CD4-positive, alpha-beta memory T cell (primary cell): ENCODE data around the gene SDHA. TPM values are rescaled to one million over a fixed set of nuclear protein-coding genes. Genes with fewer than 3 reads are reported as not detected.
"Not testable (repeated sequence)": the region's sequence is repeated elsewhere in the genome, so short reads cannot be mapped to it uniquely, and the experiment has no call there.

Source experiments
- CTCF ChIA-PET: fragments of 350-600 bp; sonication (Branson Sonifier 250); formaldehyde crosslinking; loops from one replicate; lab custom pipeline; 2021; ENCODE audit warnings: inconsistent platforms; ENCODE audit not compliant: partially characterized antibody; lab: Charles Lee
- POLR2A ChIA-PET: fragments of 350-600 bp; sonication (Branson Sonifier 250); formaldehyde crosslinking; loops from one replicate; lab custom pipeline; 2021; ENCODE audit not compliant: partially characterized antibody; lab: Charles Lee
- DNase-seq, 5 donors: peaks; one replicate each; pipeline versions ENCODE4 v3.0.0 to v3.0.0-alpha.2; 2020 to 2022; ENCODE audit warnings: mixed read lengths in 1 of 5
- H3K27ac ChIP-seq: one replicate; pipeline ENCODE4 v1.7.0; 2013; ENCODE audit warnings: low read depth, low read length
- H3K27me3 ChIP-seq: 2 replicates; pipeline ENCODE4 v1.7.0; 2013; ENCODE audit warnings: mild to moderate bottlenecking, low read length, moderate library complexity; ENCODE audit not compliant: insufficient read depth
- H3K36me3 ChIP-seq: 2 replicates; pipeline ENCODE4 v1.7.0; 2013; ENCODE audit warnings: mild to moderate bottlenecking, low read length, moderate library complexity; ENCODE audit not compliant: insufficient read depth
- H3K4me1 ChIP-seq: 2 replicates; pipeline ENCODE4 v1.7.0; 2013; ENCODE audit warnings: mild to moderate bottlenecking, low read length, moderate library complexity; ENCODE audit not compliant: insufficient read depth
- H3K4me3 ChIP-seq, 2 donors: one replicate each; pipeline ENCODE4 v1.7.0; 2013; ENCODE audit warnings: low read length in 2 of 2, mild to moderate bottlenecking in 1 of 2
- H3K9me3 ChIP-seq, 2 donors: one replicate each; pipeline ENCODE4 v1.7.0; 2013; ENCODE audit warnings: low read length in 2 of 2, control low read depth in 1 of 2; ENCODE audit not compliant: control insufficient read depth in 1 of 2
- H3K27ac Mint-ChIP-seq, 7 donors: one replicate each; pipeline ENCODE4 v1.8.0; 2020 to 2021; ENCODE audit warnings: mixed read lengths in 7 of 7, mild to moderate bottlenecking in 6 of 7, inconsistent platforms in 3 of 7, moderate library complexity in 3 of 7
- H3K27me3 Mint-ChIP-seq, 2 donors: one replicate each; pipeline ENCODE4 v1.8.0; 2020 to 2021; ENCODE audit warnings: mixed read lengths in 2 of 2
- H3K36me3 Mint-ChIP-seq, 2 donors: one replicate each; pipeline ENCODE4 v1.8.0; 2020 to 2021; ENCODE audit warnings: mixed read lengths in 2 of 2, inconsistent platforms in 1 of 2, mild to moderate bottlenecking in 1 of 2
- H3K4me1 Mint-ChIP-seq, 4 donors: one replicate each; pipeline ENCODE4 v1.8.0; 2020 to 2021; ENCODE audit warnings: mixed read lengths in 4 of 4, mild to moderate bottlenecking in 1 of 4
- H3K4me3 Mint-ChIP-seq, 8 donors: one replicate each; pipeline ENCODE4 v1.8.0; 2020 to 2021; ENCODE audit warnings: mixed read lengths in 8 of 8, mild to moderate bottlenecking in 7 of 8, moderate library complexity in 6 of 8, inconsistent platforms in 3 of 8
- H3K9me3 Mint-ChIP-seq, 8 donors: one replicate each; pipeline ENCODE4 v1.8.0; 2020 to 2021; ENCODE audit warnings: mixed read lengths in 8 of 8, mild to moderate bottlenecking in 5 of 8, inconsistent platforms in 3 of 8, moderate library complexity in 1 of 8
- intact Hi-C: fragments of 100-400 bp; cut with micrococcal nuclease; formaldehyde crosslinking; loops from one replicate; pipeline ENCODE4 v1.15.1; 2023
- polyA plus RNA-seq, 2 donors: library from polyadenylated mRNA; unstranded; fragments of 300-500 nt; fragmentation: Illumina TruSeq; gene quantifications; one replicate each; pipeline ENCODE4 v1.2.3, GENCODE V29; 2021
- total RNA-seq, 2 experiments: library from RNA; stranded (reverse); gene quantifications; one replicate each; pipeline ENCODE4 v1.2.3, GENCODE V29; 2021

The SDHA gene
- total and polyA plus RNA-seq, 4 experiments from 2014 or later, result 131 to 240 (median 175) TPM

DNA sequence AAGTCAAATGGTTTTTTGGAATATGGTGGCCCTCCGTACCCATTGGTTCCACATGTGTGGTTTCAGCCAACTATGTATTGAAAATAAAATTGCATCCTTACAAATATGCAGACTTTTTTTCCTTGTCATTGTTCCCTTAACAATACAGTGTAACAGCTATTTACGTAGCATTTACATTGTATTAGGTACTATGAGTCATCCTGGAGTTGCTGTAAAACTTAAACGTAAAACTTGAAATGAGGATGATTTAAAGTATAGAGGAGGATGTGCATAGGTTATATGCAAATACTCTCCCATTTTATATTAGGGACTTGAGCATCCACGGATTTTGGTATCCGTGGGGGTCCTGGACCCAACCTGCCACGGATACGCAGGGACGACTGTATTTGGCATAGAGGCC, 16.3 kb downstream of the SDHA start:
- Histone ChIP-seq H3K4me1 (no peaks in the 10 kb centered on the region), H3K4me3 (no peak overlapping the region), H3K27ac (no peak overlapping the region), H3K36me3 (peaks cover 34% of the 10 kb centered on the region), H3K9me3 (no peaks in the 10 kb centered on the region), H3K27me3 (no peaks in the 10 kb centered on the region)
- Mint-ChIP-seq H3K27me3 (no peaks in the 10 kb centered on the region), H3K9me3 (no peaks in the 10 kb centered on the region), H3K36me3 (peaks cover 30 to 69% of the 10 kb centered on the region in 2 donors), H3K27ac (no peak overlapping the region), H3K4me1 (no peaks in the 10 kb centered on the region), H3K4me3 (no peak overlapping the region)
- ChIA-PET CTCF (no interaction called here), POLR2A (interaction anchor here (0.7 kb wide), 1 partner anchor 47 kb away, joined by 3 read pairs; no protein-coding TSS in a partner anchor)
- intact Hi-C loops, result loop anchor here (10.0 kb wide), 1 partner anchor 1360 kb away; no protein-coding TSS in a partner anchor
- DNase-seq, result no peak

DNA sequence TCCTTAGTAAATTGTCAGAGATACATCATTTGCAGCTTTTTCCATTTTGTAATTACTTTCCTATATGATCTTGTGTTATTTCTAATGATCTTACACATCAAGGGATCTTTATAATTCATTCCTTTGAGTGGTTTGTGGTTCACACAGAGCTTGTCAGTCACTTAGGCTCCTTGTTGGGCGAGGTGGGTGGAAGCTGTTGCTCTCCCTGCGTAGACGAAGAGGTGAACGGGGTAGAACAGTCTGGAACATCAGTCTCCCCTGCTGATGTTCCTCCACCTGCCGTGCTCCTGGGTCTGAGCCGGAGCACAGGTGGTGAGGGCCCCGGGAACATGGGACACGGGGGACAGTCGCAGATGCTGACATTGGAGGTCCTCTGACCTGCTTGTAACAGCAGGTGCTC, 17.4 kb downstream of the SDHA start:
- H3K9me3 Mint-ChIP-seq, H3K27ac Mint-ChIP-seq, H3K4me1 Mint-ChIP-seq, H3K27me3 ChIP-seq, DNase-seq, POLR2A ChIA-PET, H3K4me1 ChIP-seq, H3K27me3 Mint-ChIP-seq, H3K4me3 ChIP-seq, CTCF ChIA-PET, H3K4me3 Mint-ChIP-seq, H3K27ac ChIP-seq, H3K9me3 ChIP-seq: not testable (repeated sequence)
- intact Hi-C loops, result loop anchor here (10.0 kb wide), 1 partner anchor 1359 kb away; no protein-coding TSS in a partner anchor
- H3K36me3 ChIP-seq, result peaks cover 28% of the 10 kb centered on the region
- peaks cover 29 to 72% of the 10 kb centered on the region in 2 donors for H3K36me3 Mint-ChIP-seq

- H3K9me3 ChIP-seq, H3K4me3 ChIP-seq, H3K4me1 ChIP-seq, DNase-seq, POLR2A ChIA-PET, CTCF ChIA-PET, H3K27ac ChIP-seq, H3K9me3 Mint-ChIP-seq, H3K27me3 Mint-ChIP-seq, H3K4me3 Mint-ChIP-seq, H3K27me3 ChIP-seq, H3K4me1 Mint-ChIP-seq: not testable (repeated sequence)
- H3K36me3 ChIP-seq, result peaks cover 43% of the 10 kb centered on the region
- intact Hi-C loops, result loop anchor here (10.0 kb wide), 1 partner anchor 1357 kb away; no protein-coding TSS in a partner anchor
- peak overlapping the region in 1 of 7 donors; percentile 70 for H3K27ac Mint-ChIP-seq
- H3K36me3 Mint-ChIP-seq, result peaks cover 44 to 73% of the 10 kb centered on the region in 2 donors
Measured at GRCh38 chr5:237931-238330, 19.8 kb downstream of the SDHA start.

DNA sequence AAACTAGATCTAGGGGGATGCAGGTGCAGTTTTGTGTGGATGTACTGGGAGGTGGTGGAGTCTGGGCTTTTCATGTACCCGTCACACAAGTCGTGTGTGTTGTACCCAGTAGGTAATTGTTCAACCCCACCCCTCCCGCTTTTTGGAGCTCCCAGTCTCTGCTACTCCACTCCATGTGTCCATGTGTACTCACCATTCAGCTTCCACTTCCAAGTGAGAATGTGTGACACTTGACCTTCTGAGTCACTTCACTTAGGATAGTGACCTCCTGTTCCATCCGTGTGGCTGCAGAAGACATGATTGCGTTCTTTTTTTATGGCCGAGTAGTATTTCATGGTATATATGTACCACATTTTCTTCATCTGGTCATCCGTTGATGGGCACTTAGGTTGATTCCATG, 22.4 kb downstream of the SDHA start:
- H3K36me3 Mint-ChIP-seq, result peaks cover 35 to 73% of the 10 kb centered on the region in 2 donors

DNA sequence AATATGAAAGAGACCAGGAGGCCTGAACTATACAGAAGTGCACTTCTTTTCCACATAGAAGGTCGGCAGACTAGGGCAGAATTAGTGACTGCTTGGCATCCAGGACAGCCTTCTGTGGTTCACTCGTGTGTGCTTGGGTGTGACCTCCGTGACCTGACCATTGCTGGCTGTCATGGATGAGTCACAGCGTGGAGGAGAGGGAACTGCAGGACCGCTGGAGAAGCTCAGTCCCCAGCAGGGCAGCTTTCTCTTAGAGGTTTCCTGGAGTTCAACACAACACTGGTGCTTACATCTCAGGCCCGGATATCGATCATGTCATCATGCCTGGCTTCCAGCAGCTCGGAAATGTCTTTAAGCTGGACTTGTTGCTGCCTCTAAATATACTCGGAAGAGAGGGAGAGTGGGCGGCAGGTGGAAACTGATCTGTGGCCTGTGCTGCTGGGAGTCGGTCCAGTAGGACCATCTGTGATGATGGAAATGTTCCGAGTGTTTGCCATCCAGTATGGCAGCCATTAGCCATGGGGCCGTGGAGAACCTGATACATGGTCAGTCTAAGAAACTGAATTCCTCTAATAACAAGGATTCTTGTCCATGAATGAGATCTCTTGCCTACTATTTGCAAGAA, 23.0 kb downstream of the SDHA start:
- CTCF ChIA-PET, H3K27me3 Mint-ChIP-seq, H3K27me3 ChIP-seq, H3K4me3 ChIP-seq, H3K4me3 Mint-ChIP-seq, intact Hi-C loops, DNase-seq, H3K9me3 Mint-ChIP-seq, H3K9me3 ChIP-seq, H3K27ac ChIP-seq, H3K4me1 ChIP-seq, POLR2A ChIA-PET: not testable (repeated sequence)
- H3K36me3 Mint-ChIP-seq, result peaks cover 39 to 74% of the 10 kb centered on the region in 2 donors
- H3K27ac Mint-ChIP-seq, result peak overlapping the region in 4 of 7 donors; percentile 18 to 73 (median 59)
- H3K4me1 Mint-ChIP-seq, result peaks cover 6 to 23% (median 13%) of the 10 kb centered on the region in 4 donors
- H3K36me3 ChIP-seq, result peaks cover 33% of the 10 kb centered on the region

More for the DNA sequence above, 22.4 kb downstream of the SDHA start:
- H3K4me1 Mint-ChIP-seq, result peaks cover 6 to 23% (median 13%) of the 10 kb centered on the region in 4 donors
- intact Hi-C loops, H3K4me3 ChIP-seq, H3K27me3 ChIP-seq, DNase-seq, H3K27ac ChIP-seq, H3K4me1 ChIP-seq, H3K4me3 Mint-ChIP-seq, H3K9me3 Mint-ChIP-seq, CTCF ChIA-PET, POLR2A ChIA-PET, H3K9me3 ChIP-seq, H3K27me3 Mint-ChIP-seq: not testable (repeated sequence)
- peak overlapping the region in 3 of 7 donors; percentile 18 to 62 (median 56) for H3K27ac Mint-ChIP-seq
- peaks cover 33% of the 10 kb centered on the region for H3K36me3 ChIP-seq

GRCh38 chr5:243683-244367, 25.7 kb downstream of the SDHA start:
- H3K27ac ChIP-seq, H3K4me3 ChIP-seq, H3K27me3 ChIP-seq, intact Hi-C loops, POLR2A ChIA-PET, H3K4me1 ChIP-seq, H3K9me3 Mint-ChIP-seq, H3K9me3 ChIP-seq, H3K27me3 Mint-ChIP-seq: not testable (repeated sequence)
- Mint-ChIP-seq H3K4me3 (peak overlapping the region in 4 of 8 donors; percentile 30 to 65 (median 43)), H3K4me1 (peaks cover 6 to 23% (median 13%) of the 10 kb centered on the region in 4 donors), H3K27ac (peak overlapping the region in 6 of 7 donors; percentile 60 to 92 (median 85)), H3K36me3 (peaks cover 55 to 89% of the 10 kb centered on the region in 2 donors)
- CTCF ChIA-PET, result interaction anchor here (1.2 kb wide), 1 partner anchor 55 kb away, joined by 3 read pairs; no protein-coding TSS in a partner anchor
- peaks cover 38% of the 10 kb centered on the region for H3K36me3 ChIP-seq
- peak in 1 of 5 donors; percentile 12 for DNase-seq

- H3K36me3 Mint-ChIP-seq, result peaks cover 66 to 87% of the 10 kb centered on the region in 2 donors
- H3K4me1 ChIP-seq, H3K9me3 Mint-ChIP-seq, H3K27me3 ChIP-seq, H3K4me3 ChIP-seq, CTCF ChIA-PET, H3K27me3 Mint-ChIP-seq, H3K27ac ChIP-seq, DNase-seq, H3K9me3 ChIP-seq, H3K4me3 Mint-ChIP-seq, intact Hi-C loops: not testable (repeated sequence)
- peaks cover 6 to 22% (median 16%) of the 10 kb centered on the region in 4 donors for H3K4me1 Mint-ChIP-seq
- peak overlapping the region in 2 of 7 donors; percentile 36 to 62 for H3K27ac Mint-ChIP-seq
- POLR2A ChIA-PET, result interaction anchor here (1.5 kb wide), 1 partner anchor 27 kb away, joined by 5 read pairs; the partner anchor contains the start of genes CCDC127 and SDHA
- peaks cover 29% of the 10 kb centered on the region for H3K36me3 ChIP-seq
Measured at GRCh38 chr5:245717-246116, 27.6 kb downstream of the SDHA start.
